Stimulated activated CD4-positive, alpha-beta T cell treated with anti-CD3 and anti-CD28 coated beads, Interleukin-15, amount 100 ng/mL, for 48 hours (primary cell): ENCODE measurements around the gene RFX8.
A peak's percentile ranks its signal among the peaks of the same experiment; 100 is the strongest.
"Not testable (repeated sequence)": the region's sequence is repeated elsewhere in the genome, so short reads cannot be mapped to it uniquely, and the experiment has no call there.

Experiments used
- DNase-seq, 2 donors: peaks; one replicate each; pipeline ENCODE4 v3.0.0-alpha.2; 2020; ENCODE audit warnings: low read depth in 2 of 2

Gene RFX8

GRCh38 chr2:101474731-101475384, at the start of gene RFX8:
Gene RFX8, minus strand, starts transcription at chr2:101475112. Its CDS starts 8,264 bp downstream, at chr2:101466848.
- peak; percentile 49 to 56 for DNase-seq

- no peak for DNase-seq
These were observed 46.6 kb upstream of the RFX8 start for GRCh38 chr2:101521487-101521886.

GRCh38 chr2:101520246-101520645, 45.3 kb upstream of the RFX8 start:
- DNase-seq, result no peak

- no peak for DNase-seq
These were observed 43.9 kb upstream of the RFX8 start for GRCh38 chr2:101518578-101519492.

GRCh38 chr2:101517758-101518271, 42.9 kb upstream of the RFX8 start:
- no peak for DNase-seq

GRCh38 chr2:101516823-101517690, 42.1 kb upstream of the RFX8 start:
- DNase-seq, result peak; percentile 12 to 18

- DNase-seq, result no peak
These were observed 41.4 kb upstream of the RFX8 start for GRCh38 chr2:101516349-101516748.

GRCh38 chr2:101515477-101515876, 40.6 kb upstream of the RFX8 start:
- DNase-seq, result no peak

GRCh38 chr2:101512993-101513392, 38.1 kb upstream of the RFX8 start:
- DNase-seq, result no peak

GRCh38 chr2:101511381-101511780, 36.5 kb upstream of the RFX8 start:
- no peak for DNase-seq

GRCh38 chr2:101509499-101510284, 34.8 kb upstream of the RFX8 start:
- no peak for DNase-seq

- no peak for DNase-seq
These were observed 33.7 kb upstream of the RFX8 start for GRCh38 chr2:101508636-101509035.

- DNase-seq, result not testable (repeated sequence)
These were observed 30.4 kb upstream of the RFX8 start for GRCh38 chr2:101505276-101505675.

GRCh38 chr2:101504744-101505143, 29.8 kb upstream of the RFX8 start:
- not testable (repeated sequence) for DNase-seq

- no peak for DNase-seq
These were observed 27.2 kb upstream of the RFX8 start for GRCh38 chr2:101502095-101502494.

- DNase-seq, result no peak
These were observed 26.5 kb upstream of the RFX8 start for GRCh38 chr2:101501443-101501842.

- DNase-seq, result no peak
These were observed 25.9 kb upstream of the RFX8 start for GRCh38 chr2:101500860-101501259.

GRCh38 chr2:101500180-101500579, 25.3 kb upstream of the RFX8 start:
- no peak for DNase-seq

GRCh38 chr2:101496279-101496678, 21.4 kb upstream of the RFX8 start:
- no peak for DNase-seq

- DNase-seq, result no peak
These were observed 18.1 kb upstream of the RFX8 start for GRCh38 chr2:101492936-101493473.

- DNase-seq, result no peak
These were observed 12.1 kb upstream of the RFX8 start for GRCh38 chr2:101486994-101487393.
